Activated T-cell treated with anti-CD3 and anti-CD28 coated beads, Interleukin-2, amount 50 U/mL, for 4 hours (primary cell): ENCODE measurements around the gene ZFHX3. TPM values are rescaled to one million over a fixed set of nuclear protein-coding genes. Genes with fewer than 3 reads are reported as not detected.

ENCODE experiments used
- ATAC-seq, 2 donors: fragments of 200-7000 bp; cut with Tn5 transposase; one replicate each; pipeline ENCODE4 v1.10.0; 2021
- DNase-seq: peaks from one replicate; pipeline ENCODE4 v3.0.0-alpha.2; 2020
- H3K27me3 Mint-ChIP-seq: one replicate; pipeline ENCODE4 v1.8.0; 2021; ENCODE audit warnings: low read depth, mixed read lengths
- H3K36me3 Mint-ChIP-seq: one replicate; pipeline ENCODE4 v1.8.0; 2022; ENCODE audit warnings: mixed read lengths; ENCODE audit not compliant: insufficient read depth
- H3K4me1 Mint-ChIP-seq: one replicate; pipeline ENCODE4 v1.8.0; 2021; ENCODE audit warnings: low read depth, mixed read lengths
- H3K4me3 Mint-ChIP-seq: one replicate; pipeline ENCODE4 v1.8.0; 2021; ENCODE audit warnings: mild to moderate bottlenecking, moderate library complexity, mixed read lengths
- H3K9me3 Mint-ChIP-seq: one replicate; pipeline ENCODE4 v1.8.0; 2021; ENCODE audit warnings: mixed read lengths
- total RNA-seq, 3 donors: library from RNA; stranded (reverse); gene quantifications; one replicate each; pipeline ENCODE4 v1.2.1, GENCODE V29; 2021

Gene ZFHX3
- total RNA-seq, 3 donors from 2014 or later = 0.29 to 2.5 (median 0.86) TPM

DNA sequence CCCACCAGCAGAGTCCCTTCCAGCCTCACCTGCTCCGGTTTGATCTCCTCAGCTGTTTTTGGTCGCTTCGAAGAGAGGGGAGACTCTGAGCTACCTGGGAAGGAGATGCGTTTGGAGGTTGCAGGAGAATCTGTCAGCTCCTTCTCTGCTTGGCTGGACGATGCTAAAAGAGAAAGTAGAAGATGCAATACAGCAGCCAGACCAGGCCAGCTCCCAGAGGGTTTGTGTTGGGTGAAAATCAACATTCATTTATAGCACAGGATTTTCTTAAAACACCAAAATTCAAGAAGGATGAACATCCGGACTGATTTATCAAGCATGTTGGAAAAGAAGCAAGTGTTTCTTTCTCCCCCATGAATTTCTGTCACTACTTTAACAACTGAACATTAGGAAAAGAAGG lies 236.1 kb downstream of the ZFHX3 start:
- no peaks in the 10 kb centered on the region for H3K4me1 Mint-ChIP-seq
- H3K27me3 Mint-ChIP-seq = no peaks in the 10 kb centered on the region
- H3K4me3 Mint-ChIP-seq = no peak overlapping the region
- no peaks in the 10 kb centered on the region for H3K36me3 Mint-ChIP-seq
- DNase-seq (no peak), ATAC-seq (no peak)
- H3K9me3 Mint-ChIP-seq = no peaks in the 10 kb centered on the region

DNA sequence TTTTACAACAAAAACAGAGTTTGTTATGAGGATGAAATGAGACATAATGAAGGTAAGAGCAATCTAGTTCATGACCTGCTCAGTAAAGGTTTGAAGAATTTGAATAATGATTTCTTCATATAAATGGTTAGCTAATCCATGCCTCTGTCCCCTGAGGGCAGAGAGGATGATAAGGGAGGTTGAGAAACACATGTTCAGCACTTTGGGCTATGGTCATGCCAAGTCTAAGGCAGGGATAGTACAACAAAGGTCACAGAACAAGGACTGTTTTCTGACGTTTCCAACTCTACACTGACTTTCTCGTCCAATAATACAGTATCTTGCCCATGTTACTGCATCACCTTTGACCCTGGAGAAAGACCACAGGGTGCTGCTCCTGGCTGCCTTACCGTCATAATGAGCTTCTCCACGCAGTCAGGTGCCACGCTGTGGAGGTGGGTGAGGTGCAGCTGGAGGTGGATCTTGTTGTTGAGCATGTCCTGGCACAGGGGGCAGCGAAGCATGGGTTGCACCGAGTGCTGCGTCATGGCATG lies 236.7 kb downstream of the ZFHX3 start:
- Mint-ChIP-seq H3K4me3 (no peak overlapping the region), H3K27me3 (no peaks in the 10 kb centered on the region), H3K9me3 (no peaks in the 10 kb centered on the region), H3K4me1 (no peaks in the 10 kb centered on the region), H3K36me3 (no peaks in the 10 kb centered on the region)
- DNase-seq = no peak
- ATAC-seq = no peak

GRCh38 chr16:72810480-72810879 lies 237.4 kb downstream of the ZFHX3 start:
- no peaks in the 10 kb centered on the region for H3K4me1 Mint-ChIP-seq
- no peaks in the 10 kb centered on the region for H3K9me3 Mint-ChIP-seq
- no peak for ATAC-seq
- H3K27me3 Mint-ChIP-seq = no peaks in the 10 kb centered on the region
- H3K4me3 Mint-ChIP-seq = no peak overlapping the region
- DNase-seq = no peak
- H3K36me3 Mint-ChIP-seq = no peaks in the 10 kb centered on the region

DNA sequence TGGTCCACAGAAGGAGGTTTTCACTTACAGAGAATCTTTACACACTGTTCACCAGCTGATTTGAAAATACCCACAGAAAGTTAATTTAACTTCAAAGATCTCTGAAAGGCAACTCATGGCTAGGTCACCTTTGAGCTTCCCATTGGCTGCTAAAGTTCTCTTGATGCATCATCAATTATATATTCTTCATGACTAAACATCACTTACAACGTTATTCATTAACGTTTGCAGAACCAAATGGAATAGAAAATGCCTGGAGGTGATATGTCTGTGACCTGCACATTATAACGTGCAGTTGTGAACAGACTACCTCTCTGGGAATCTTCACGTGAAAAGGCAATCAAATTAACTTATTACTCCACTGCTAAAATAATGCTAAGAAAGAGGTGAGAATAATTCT lies 238.5 kb downstream of the ZFHX3 start:
- DNase-seq = no peak
- ATAC-seq = no peak
- Mint-ChIP-seq H3K36me3 (no peaks in the 10 kb centered on the region), H3K4me3 (no peak overlapping the region), H3K9me3 (no peaks in the 10 kb centered on the region), H3K4me1 (no peaks in the 10 kb centered on the region), H3K27me3 (no peaks in the 10 kb centered on the region)

DNA sequence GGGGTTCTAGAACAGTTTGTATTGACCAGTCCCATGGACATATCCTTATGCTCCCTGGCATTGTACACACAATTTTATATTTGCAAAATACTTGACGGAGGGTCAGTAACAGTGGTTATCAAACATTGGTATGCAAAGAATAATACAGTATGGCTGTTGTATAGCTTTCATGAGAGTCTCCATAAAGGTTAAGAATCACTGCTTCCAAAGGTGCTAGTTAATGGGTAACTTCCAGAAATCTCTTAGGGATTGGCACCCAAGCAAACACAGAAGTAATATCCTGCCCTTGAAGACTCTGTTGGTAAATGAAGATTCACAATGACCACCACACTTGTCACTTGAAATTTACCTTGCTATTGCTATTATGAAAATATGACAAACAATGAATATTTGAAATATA lies 239.2 kb downstream of the ZFHX3 start:
- Mint-ChIP-seq H3K4me1 (no peaks in the 10 kb centered on the region), H3K4me3 (no peak overlapping the region), H3K27me3 (no peaks in the 10 kb centered on the region), H3K9me3 (no peaks in the 10 kb centered on the region), H3K36me3 (no peaks in the 10 kb centered on the region)
- DNase-seq = no peak
- no peak for ATAC-seq

GRCh38 chr16:72807245-72807644 lies 240.7 kb downstream of the ZFHX3 start:
- Mint-ChIP-seq H3K4me3 (no peak overlapping the region), H3K36me3 (no peaks in the 10 kb centered on the region), H3K4me1 (no peaks in the 10 kb centered on the region), H3K9me3 (no peaks in the 10 kb centered on the region), H3K27me3 (no peaks in the 10 kb centered on the region)
- DNase-seq = no peak
- no peak for ATAC-seq

- Mint-ChIP-seq H3K4me3 (no peak overlapping the region), H3K4me1 (no peaks in the 10 kb centered on the region), H3K9me3 (no peaks in the 10 kb centered on the region), H3K27me3 (no peaks in the 10 kb centered on the region), H3K36me3 (no peaks in the 10 kb centered on the region)
- DNase-seq (no peak), ATAC-seq (no peak)
These were observed 242.4 kb downstream of the ZFHX3 start for GRCh38 chr16:72805486-72805885.

GRCh38 chr16:72800524-72801161 lies 247.3 kb downstream of the ZFHX3 start:
- Mint-ChIP-seq H3K27me3 (no peaks in the 10 kb centered on the region), H3K4me1 (no peaks in the 10 kb centered on the region), H3K4me3 (no peak overlapping the region), H3K9me3 (no peaks in the 10 kb centered on the region), H3K36me3 (peaks cover 5% of the 10 kb centered on the region)
- DNase-seq (no peak), ATAC-seq (no peak)

DNA sequence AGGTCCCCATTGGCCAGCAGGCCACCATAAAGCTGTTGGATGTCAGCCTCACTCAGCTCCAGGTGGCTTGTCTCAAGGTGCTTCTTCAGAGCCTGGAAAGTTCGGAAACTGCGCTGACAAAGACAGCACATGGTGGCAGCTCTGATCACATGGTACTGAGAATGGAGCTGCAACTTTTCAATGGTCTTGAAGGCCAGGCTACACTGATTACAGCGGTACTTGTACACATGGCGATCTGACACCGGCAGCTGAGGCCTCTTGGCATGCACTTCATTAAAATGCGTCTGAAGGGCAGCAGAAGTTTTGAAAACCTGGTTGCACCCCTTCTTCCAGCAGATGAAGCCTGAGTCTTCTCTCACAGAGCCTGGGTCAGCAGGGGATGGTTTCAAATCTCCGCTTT lies 249.7 kb downstream of the ZFHX3 start:
- peaks cover 5% of the 10 kb centered on the region for H3K36me3 Mint-ChIP-seq
- H3K27me3 Mint-ChIP-seq = no peaks in the 10 kb centered on the region
- DNase-seq = no peak
- no peak overlapping the region for H3K4me3 Mint-ChIP-seq
- H3K9me3 Mint-ChIP-seq = no peaks in the 10 kb centered on the region
- ATAC-seq = no peak
- no peaks in the 10 kb centered on the region for H3K4me1 Mint-ChIP-seq

DNA sequence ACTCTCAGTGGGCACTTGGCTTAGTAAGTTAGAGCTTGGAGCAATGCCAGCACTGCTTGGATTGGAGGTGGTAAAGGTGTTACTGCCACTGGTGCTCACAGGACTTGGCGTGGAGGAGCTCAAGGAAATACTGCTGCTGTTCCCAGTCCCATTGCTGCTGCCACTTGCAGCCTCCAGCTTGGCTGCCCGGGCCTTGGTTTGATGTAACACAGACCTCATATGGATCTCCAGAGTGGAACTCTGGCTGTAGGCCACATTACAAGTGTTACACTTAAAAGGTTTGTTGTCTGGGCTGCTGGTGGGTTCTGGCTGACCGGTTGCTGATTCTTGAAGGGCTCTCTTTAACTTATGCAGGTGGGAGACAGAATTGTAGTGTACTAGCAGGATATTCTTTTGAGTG lies 250.3 kb downstream of the ZFHX3 start:
- Mint-ChIP-seq H3K27me3 (no peaks in the 10 kb centered on the region), H3K4me1 (no peaks in the 10 kb centered on the region), H3K4me3 (no peak overlapping the region), H3K9me3 (no peaks in the 10 kb centered on the region), H3K36me3 (peaks cover 5% of the 10 kb centered on the region)
- no peak for DNase-seq
- no peak for ATAC-seq

GRCh38 chr16:72796222-72796621 lies 251.7 kb downstream of the ZFHX3 start:
- no peaks in the 10 kb centered on the region for H3K4me1 Mint-ChIP-seq
- peaks cover under 1% of the 10 kb centered on the region for H3K27me3 Mint-ChIP-seq
- no peak for ATAC-seq

GRCh38 chr16:72794986-72795385 lies 252.9 kb downstream of the ZFHX3 start:
- peaks cover 5% of the 10 kb centered on the region for H3K36me3 Mint-ChIP-seq
- H3K9me3 Mint-ChIP-seq = no peaks in the 10 kb centered on the region
- no peak for DNase-seq
- H3K4me3 Mint-ChIP-seq = no peak overlapping the region
- ATAC-seq = no peak
- peaks cover 5% of the 10 kb centered on the region for H3K27me3 Mint-ChIP-seq
- H3K4me1 Mint-ChIP-seq = no peaks in the 10 kb centered on the region

More at GRCh38 chr16:72796222-72796621, 251.7 kb downstream of the ZFHX3 start:
- H3K36me3 Mint-ChIP-seq = peaks cover 5% of the 10 kb centered on the region
- no peak overlapping the region for H3K4me3 Mint-ChIP-seq
- H3K9me3 Mint-ChIP-seq = no peaks in the 10 kb centered on the region
- no peak for DNase-seq

GRCh38 chr16:72794319-72794718 lies 253.6 kb downstream of the ZFHX3 start:
- no peaks in the 10 kb centered on the region for H3K4me1 Mint-ChIP-seq
- no peak overlapping the region for H3K4me3 Mint-ChIP-seq
- no peak for ATAC-seq
- H3K36me3 Mint-ChIP-seq = peaks cover 5% of the 10 kb centered on the region
- no peaks in the 10 kb centered on the region for H3K9me3 Mint-ChIP-seq
- H3K27me3 Mint-ChIP-seq = peaks cover 5% of the 10 kb centered on the region
- DNase-seq = no peak

- H3K4me1 Mint-ChIP-seq = no peaks in the 10 kb centered on the region
- no peak overlapping the region for H3K4me3 Mint-ChIP-seq
- H3K27me3 Mint-ChIP-seq = peaks cover 5% of the 10 kb centered on the region
- H3K36me3 Mint-ChIP-seq = peaks cover 5% of the 10 kb centered on the region
- DNase-seq (no peak), ATAC-seq (no peak)
- no peaks in the 10 kb centered on the region for H3K9me3 Mint-ChIP-seq
These were observed 254.2 kb downstream of the ZFHX3 start for GRCh38 chr16:72793716-72794115.

GRCh38 chr16:72793017-72793416 lies 254.9 kb downstream of the ZFHX3 start:
- H3K36me3 Mint-ChIP-seq = peaks cover 5% of the 10 kb centered on the region

More at GRCh38 chr16:72793017-72793416, 254.9 kb downstream of the ZFHX3 start:
- ATAC-seq (no peak), DNase-seq (no peak)
- H3K9me3 Mint-ChIP-seq = no peaks in the 10 kb centered on the region
- H3K27me3 Mint-ChIP-seq = peaks cover 11% of the 10 kb centered on the region
- peaks cover 6% of the 10 kb centered on the region for H3K4me1 Mint-ChIP-seq
- H3K4me3 Mint-ChIP-seq = no peak overlapping the region
